ENCODE data around the gene SLC25A47. TPM values are rescaled to one million over a fixed set of nuclear protein-coding genes. Genes with fewer than 3 reads are reported as not detected.

Gene SLC25A47
- total and polyA plus RNA-seq, 2 donors = 0.09 TPM; not detected in 1

GRCh38 chr14:100361626-100362025, 38.5 kb downstream of the SLC25A47 start:
- H3K9me3 ChIP-seq (ENCODE audit: control insufficient read depth in 2 of 2, insufficient read depth in 1 of 2, low read length in 1 of 2) = no peaks in the 10 kb centered on the region
- H3K27me3 ChIP-seq (ENCODE audit: control insufficient read depth in 2 of 2, insufficient read depth in 1 of 2, low read length in 1 of 2) = no peaks in the 10 kb centered on the region
- no peak for DNase-seq (ENCODE audit: low read depth in 6 of 9, low spot score in 9 of 9)
- no peaks in the 10 kb centered on the region for H3K4me1 ChIP-seq (ENCODE audit: control insufficient read depth in 2 of 2, insufficient read depth in 2 of 2, low read length in 2 of 2)
- peaks cover 20 to 47% of the 10 kb centered on the region in 2 donors for H3K36me3 ChIP-seq (ENCODE audit: control insufficient read depth in 2 of 2, insufficient read depth in 2 of 2, low read length in 1 of 2)
- WGBS = 98% methylated on average over 5 of the region's 5 CpGs
- H3K27ac ChIP-seq (ENCODE audit: low read depth in 1 of 2, low read length in 1 of 2) = no peak overlapping the region
- H3K4me3 ChIP-seq (ENCODE audit: low read length in 2 of 2) = no peak overlapping the region

GRCh38 chr14:100362311-100362927, 39.3 kb downstream of the SLC25A47 start:
- no peaks in the 10 kb centered on the region for H3K4me1 ChIP-seq (ENCODE audit: control insufficient read depth in 2 of 2, insufficient read depth in 2 of 2, low read length in 2 of 2)
- H3K27me3 ChIP-seq (ENCODE audit: control insufficient read depth in 2 of 2, insufficient read depth in 1 of 2, low read length in 1 of 2) = no peaks in the 10 kb centered on the region
- 96% methylated on average over 1 of the region's 1 CpG for WGBS
- H3K4me3 ChIP-seq (ENCODE audit: low read length in 2 of 2) = no peak overlapping the region
- DNase-seq (ENCODE audit: low read depth in 6 of 9, low spot score in 9 of 9) = no peak
- H3K9me3 ChIP-seq (ENCODE audit: control insufficient read depth in 2 of 2, insufficient read depth in 1 of 2, low read length in 1 of 2) = no peaks in the 10 kb centered on the region
- peaks cover 20 to 50% of the 10 kb centered on the region in 2 donors for H3K36me3 ChIP-seq (ENCODE audit: control insufficient read depth in 2 of 2, insufficient read depth in 2 of 2, low read length in 1 of 2)
- no peak overlapping the region for H3K27ac ChIP-seq (ENCODE audit: low read depth in 1 of 2, low read length in 1 of 2)

DNA sequence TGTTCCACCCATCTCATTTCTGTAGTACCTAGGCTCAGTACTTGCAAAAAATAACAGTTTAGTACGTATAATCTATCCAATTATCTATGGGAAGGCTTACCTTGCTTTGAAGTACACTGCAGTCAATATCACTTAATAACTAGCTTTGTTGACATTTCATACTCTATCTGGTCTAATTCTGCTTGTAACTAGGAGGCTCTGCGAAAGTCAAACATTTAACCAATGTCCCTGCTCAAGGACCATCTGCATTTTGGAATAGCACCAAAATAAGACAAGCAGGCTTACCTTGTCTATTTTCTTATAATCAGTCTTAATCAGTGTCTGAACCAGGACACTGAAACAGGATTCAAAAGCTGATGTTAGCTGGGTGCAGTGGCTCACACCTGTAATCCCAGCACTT, 39.9 kb downstream of the SLC25A47 start:
- DNase-seq (ENCODE audit: low read depth in 6 of 9, low spot score in 9 of 9) = no peak
- no peak overlapping the region for H3K27ac ChIP-seq (ENCODE audit: low read depth in 1 of 2, low read length in 1 of 2)
- no peak overlapping the region for H3K4me3 ChIP-seq (ENCODE audit: low read length in 2 of 2)
- peaks cover 25 to 50% of the 10 kb centered on the region in 2 donors for H3K36me3 ChIP-seq (ENCODE audit: control insufficient read depth in 2 of 2, insufficient read depth in 2 of 2, low read length in 1 of 2)
- H3K4me1 ChIP-seq (ENCODE audit: control insufficient read depth in 2 of 2, insufficient read depth in 2 of 2, low read length in 2 of 2) = no peaks in the 10 kb centered on the region
- H3K27me3 ChIP-seq (ENCODE audit: control insufficient read depth in 2 of 2, insufficient read depth in 1 of 2, low read length in 1 of 2) = no peaks in the 10 kb centered on the region
- no peaks in the 10 kb centered on the region for H3K9me3 ChIP-seq (ENCODE audit: control insufficient read depth in 2 of 2, insufficient read depth in 1 of 2, low read length in 1 of 2)
- 96% methylated on average over 2 of the region's 2 CpGs for WGBS

DNA sequence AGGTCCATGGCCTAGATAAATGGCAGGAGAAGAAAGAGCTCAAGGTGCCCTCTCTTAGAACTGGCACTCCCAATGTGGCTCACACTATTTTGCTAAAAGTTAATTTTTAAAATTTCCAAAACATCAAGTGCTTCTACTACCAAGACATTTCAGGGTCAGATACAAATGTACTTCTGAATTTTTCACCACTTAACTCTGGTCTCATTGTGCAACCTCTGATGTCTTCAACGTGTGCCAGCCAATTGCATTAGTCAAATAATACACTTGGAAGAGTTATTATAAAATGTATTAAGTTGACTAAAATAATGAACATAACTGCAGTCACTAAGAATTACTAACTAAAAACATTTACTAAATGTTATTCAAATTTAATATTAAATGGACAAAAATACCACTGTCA, 41.3 kb downstream of the SLC25A47 start:
- Histone ChIP-seq H3K4me1 (ENCODE audit: control insufficient read depth in 2 of 2, insufficient read depth in 2 of 2, low read length in 2 of 2) (no peaks in the 10 kb centered on the region), H3K36me3 (ENCODE audit: control insufficient read depth in 2 of 2, insufficient read depth in 2 of 2, low read length in 1 of 2) (peaks cover 27 to 53% of the 10 kb centered on the region in 2 donors), H3K27me3 (ENCODE audit: control insufficient read depth in 2 of 2, insufficient read depth in 1 of 2, low read length in 1 of 2) (no peaks in the 10 kb centered on the region), H3K9me3 (ENCODE audit: control insufficient read depth in 2 of 2, insufficient read depth in 1 of 2, low read length in 1 of 2) (no peaks in the 10 kb centered on the region), H3K4me3 (ENCODE audit: low read length in 2 of 2) (no peak overlapping the region), H3K27ac (ENCODE audit: low read depth in 1 of 2, low read length in 1 of 2) (no peak overlapping the region)
- WGBS = 95% methylated on average over 1 of the region's 1 CpG
- no peak for DNase-seq (ENCODE audit: low read depth in 6 of 9, low spot score in 9 of 9)

GRCh38 chr14:100365741-100366140, 42.6 kb downstream of the SLC25A47 start:
- Histone ChIP-seq H3K36me3 (ENCODE audit: control insufficient read depth in 2 of 2, insufficient read depth in 2 of 2, low read length in 1 of 2) (peaks cover 17 to 40% of the 10 kb centered on the region in 2 donors), H3K27ac (ENCODE audit: low read depth in 1 of 2, low read length in 1 of 2) (no peak overlapping the region), H3K4me3 (ENCODE audit: low read length in 2 of 2) (no peak overlapping the region), H3K9me3 (ENCODE audit: control insufficient read depth in 2 of 2, insufficient read depth in 1 of 2, low read length in 1 of 2) (no peaks in the 10 kb centered on the region), H3K4me1 (ENCODE audit: control insufficient read depth in 2 of 2, insufficient read depth in 2 of 2, low read length in 2 of 2) (no peaks in the 10 kb centered on the region), H3K27me3 (ENCODE audit: control insufficient read depth in 2 of 2, insufficient read depth in 1 of 2, low read length in 1 of 2) (no peaks in the 10 kb centered on the region)
- 95% methylated on average over 7 of the region's 7 CpGs for WGBS
- DNase-seq (ENCODE audit: low read depth in 6 of 9, low spot score in 9 of 9) = no peak

- no peak for DNase-seq (ENCODE audit: low read depth in 6 of 9, low spot score in 9 of 9)
- Histone ChIP-seq H3K4me1 (ENCODE audit: control insufficient read depth in 2 of 2, insufficient read depth in 2 of 2, low read length in 2 of 2) (no peaks in the 10 kb centered on the region), H3K4me3 (ENCODE audit: low read length in 2 of 2) (no peak overlapping the region), H3K9me3 (ENCODE audit: control insufficient read depth in 2 of 2, insufficient read depth in 1 of 2, low read length in 1 of 2) (no peaks in the 10 kb centered on the region), H3K27ac (ENCODE audit: low read depth in 1 of 2, low read length in 1 of 2) (no peak overlapping the region), H3K36me3 (ENCODE audit: control insufficient read depth in 2 of 2, insufficient read depth in 2 of 2, low read length in 1 of 2) (peaks cover 11 to 23% of the 10 kb centered on the region in 2 donors), H3K27me3 (ENCODE audit: control insufficient read depth in 2 of 2, insufficient read depth in 1 of 2, low read length in 1 of 2) (no peaks in the 10 kb centered on the region)
- 97% methylated on average over 13 of the region's 13 CpGs for WGBS
Measured at GRCh38 chr14:100369019-100369418, 45.9 kb downstream of the SLC25A47 start.

DNA sequence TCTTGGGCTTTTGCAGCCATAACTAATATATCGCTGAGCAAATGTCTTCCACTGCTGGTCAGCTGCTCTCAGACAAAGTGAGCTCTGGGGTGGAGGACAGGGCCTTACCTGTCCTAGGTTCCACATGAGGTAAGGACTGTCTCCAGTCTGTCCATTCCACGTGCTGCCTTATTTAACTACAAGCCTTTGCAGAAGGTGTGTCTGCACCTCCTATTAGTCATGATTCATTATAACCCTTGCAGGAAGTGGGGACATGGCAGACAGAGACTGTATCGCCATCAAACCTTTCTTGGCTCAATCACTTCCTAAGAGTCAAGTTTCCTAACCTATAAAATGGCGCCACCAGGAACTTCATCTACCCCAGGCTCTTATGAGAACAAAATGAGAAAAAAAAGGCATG, 46.9 kb downstream of the SLC25A47 start:
- Histone ChIP-seq H3K36me3 (ENCODE audit: control insufficient read depth in 2 of 2, insufficient read depth in 2 of 2, low read length in 1 of 2) (peaks cover 11 to 18% of the 10 kb centered on the region in 2 donors), H3K27ac (ENCODE audit: low read depth in 1 of 2, low read length in 1 of 2) (no peak overlapping the region), H3K27me3 (ENCODE audit: control insufficient read depth in 2 of 2, insufficient read depth in 1 of 2, low read length in 1 of 2) (no peaks in the 10 kb centered on the region), H3K9me3 (ENCODE audit: control insufficient read depth in 2 of 2, insufficient read depth in 1 of 2, low read length in 1 of 2) (no peaks in the 10 kb centered on the region), H3K4me1 (ENCODE audit: control insufficient read depth in 2 of 2, insufficient read depth in 2 of 2, low read length in 2 of 2) (peaks cover 0 to 2% of the 10 kb centered on the region in 2 donors), H3K4me3 (ENCODE audit: low read length in 2 of 2) (no peak overlapping the region)
- no peak for DNase-seq (ENCODE audit: low read depth in 6 of 9, low spot score in 9 of 9)
- 92% methylated on average over 4 of the region's 4 CpGs for WGBS

GRCh38 chr14:100371773-100372172, 48.6 kb downstream of the SLC25A47 start:
- peaks cover 2 to 16% of the 10 kb centered on the region in 2 donors for H3K4me1 ChIP-seq (ENCODE audit: control insufficient read depth in 2 of 2, insufficient read depth in 2 of 2, low read length in 2 of 2)
- H3K4me3 ChIP-seq (ENCODE audit: low read length in 2 of 2) = no peak overlapping the region
- no peak for DNase-seq (ENCODE audit: low read depth in 6 of 9, low spot score in 9 of 9)
- peaks cover 7% of the 10 kb centered on the region in 2 donors for H3K36me3 ChIP-seq (ENCODE audit: control insufficient read depth in 2 of 2, insufficient read depth in 2 of 2, low read length in 1 of 2)
- H3K27ac ChIP-seq (ENCODE audit: low read depth in 1 of 2, low read length in 1 of 2) = no peak overlapping the region
- 98% methylated on average over 6 of the region's 6 CpGs for WGBS
- no peaks in the 10 kb centered on the region for H3K27me3 ChIP-seq (ENCODE audit: control insufficient read depth in 2 of 2, insufficient read depth in 1 of 2, low read length in 1 of 2)
- H3K9me3 ChIP-seq (ENCODE audit: control insufficient read depth in 2 of 2, insufficient read depth in 1 of 2, low read length in 1 of 2) = no peaks in the 10 kb centered on the region

- peaks cover 0 to under 1% of the 10 kb centered on the region in 2 donors for H3K9me3 ChIP-seq (ENCODE audit: control insufficient read depth in 2 of 2, insufficient read depth in 1 of 2, low read length in 1 of 2)
- H3K4me1 ChIP-seq (ENCODE audit: control insufficient read depth in 2 of 2, insufficient read depth in 2 of 2, low read length in 2 of 2) = peaks cover 6 to 22% of the 10 kb centered on the region in 2 donors
- no peak overlapping the region for H3K4me3 ChIP-seq (ENCODE audit: low read length in 2 of 2)
Measured at GRCh38 chr14:100372357-100373048, 49.4 kb downstream of the SLC25A47 start.

More at GRCh38 chr14:100372357-100373048, 49.4 kb downstream of the SLC25A47 start:
- Histone ChIP-seq H3K27ac (ENCODE audit: low read depth in 1 of 2, low read length in 1 of 2) (no peak overlapping the region), H3K27me3 (ENCODE audit: control insufficient read depth in 2 of 2, insufficient read depth in 1 of 2, low read length in 1 of 2) (no peaks in the 10 kb centered on the region), H3K36me3 (ENCODE audit: control insufficient read depth in 2 of 2, insufficient read depth in 2 of 2, low read length in 1 of 2) (peaks cover 5 to 7% of the 10 kb centered on the region in 2 donors)
- no peak for DNase-seq (ENCODE audit: low read depth in 6 of 9, low spot score in 9 of 9)
- 95% methylated on average over 4 of the region's 4 CpGs for WGBS
